Nephron (organoid): ENCODE results near the gene LHFPL6.

Experiments
- H3K27ac Mint-ChIP-seq, 3 experiments: 2 replicates each; pipeline ENCODE4 v1.8.0; 2020; ENCODE audit warnings: mixed read lengths in 3 of 3, mild to moderate bottlenecking in 2 of 3, moderate library complexity in 1 of 3
- H3K27me3 Mint-ChIP-seq: 2 replicates; pipeline ENCODE4 v1.8.0; 2021; ENCODE audit warnings: low read depth, mild to moderate bottlenecking, moderate library complexity, mixed read lengths
- H3K36me3 Mint-ChIP-seq: 2 replicates; pipeline ENCODE4 v1.8.0; 2020; ENCODE audit warnings: low read depth, mixed read lengths
- H3K4me1 Mint-ChIP-seq: 2 replicates; pipeline ENCODE4 v1.8.0; 2020; ENCODE audit warnings: mixed read lengths
- H3K4me3 Mint-ChIP-seq, 3 experiments: 2 replicates each; pipeline ENCODE4 v1.8.0; 2020; ENCODE audit warnings: mild to moderate bottlenecking in 3 of 3, mixed read lengths in 3 of 3, moderate library complexity in 2 of 3
- H3K9me3 Mint-ChIP-seq: 2 replicates; pipeline ENCODE4 v1.8.0; 2020; ENCODE audit warnings: mixed read lengths
- TF ChIP-seq, protein P1 (sequence below), 3 experiments: fragments of 200-600 bp; sonication (generic); IDR thresholded peaks; one replicate each; pipeline ENCODE4 v1.5.0; 2021; ENCODE audit warnings: antibody characterized with exemption in 3 of 3; ENCODE audit not compliant: unreplicated experiment in 3 of 3

LHFPL6 gene

DNA sequence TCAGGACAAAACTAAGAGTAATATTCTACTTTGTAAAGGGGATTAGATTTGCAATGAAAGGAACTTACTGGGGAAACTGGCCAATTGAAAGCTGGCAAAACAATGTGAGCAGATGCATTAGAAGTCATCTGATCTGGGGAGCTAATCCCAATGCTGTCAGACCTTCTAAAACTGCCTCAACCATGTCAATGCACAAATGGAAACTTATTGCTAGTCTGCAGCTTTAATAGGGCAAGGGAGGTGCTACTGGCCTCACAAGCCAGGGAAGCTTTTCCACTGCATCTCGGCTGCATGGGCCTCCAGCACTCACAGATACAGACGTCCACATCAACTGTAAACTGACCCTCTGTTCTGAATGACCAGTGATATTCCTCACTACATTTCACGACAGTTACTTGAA is 154.2 kb downstream of the LHFPL6 start:
- Mint-ChIP-seq H3K4me3 (no peak overlapping the region), H3K27me3 (no peaks in the 10 kb centered on the region), H3K9me3 (no peaks in the 10 kb centered on the region), H3K36me3 (no peaks in the 10 kb centered on the region), H3K27ac (peak overlapping the region in 1 of 3 experiments; percentile 49), H3K4me1 (peaks cover 61% of the 10 kb centered on the region)
- TF ChIP-seq, protein P1, sequence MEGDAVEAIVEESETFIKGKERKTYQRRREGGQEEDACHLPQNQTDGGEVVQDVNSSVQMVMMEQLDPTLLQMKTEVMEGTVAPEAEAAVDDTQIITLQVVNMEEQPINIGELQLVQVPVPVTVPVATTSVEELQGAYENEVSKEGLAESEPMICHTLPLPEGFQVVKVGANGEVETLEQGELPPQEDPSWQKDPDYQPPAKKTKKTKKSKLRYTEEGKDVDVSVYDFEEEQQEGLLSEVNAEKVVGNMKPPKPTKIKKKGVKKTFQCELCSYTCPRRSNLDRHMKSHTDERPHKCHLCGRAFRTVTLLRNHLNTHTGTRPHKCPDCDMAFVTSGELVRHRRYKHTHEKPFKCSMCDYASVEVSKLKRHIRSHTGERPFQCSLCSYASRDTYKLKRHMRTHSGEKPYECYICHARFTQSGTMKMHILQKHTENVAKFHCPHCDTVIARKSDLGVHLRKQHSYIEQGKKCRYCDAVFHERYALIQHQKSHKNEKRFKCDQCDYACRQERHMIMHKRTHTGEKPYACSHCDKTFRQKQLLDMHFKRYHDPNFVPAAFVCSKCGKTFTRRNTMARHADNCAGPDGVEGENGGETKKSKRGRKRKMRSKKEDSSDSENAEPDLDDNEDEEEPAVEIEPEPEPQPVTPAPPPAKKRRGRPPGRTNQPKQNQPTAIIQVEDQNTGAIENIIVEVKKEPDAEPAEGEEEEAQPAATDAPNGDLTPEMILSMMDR (IDR thresholded peaks at IDR 0.05; ENCODE audit: unreplicated experiment in 3 of 3): no peak

DNA sequence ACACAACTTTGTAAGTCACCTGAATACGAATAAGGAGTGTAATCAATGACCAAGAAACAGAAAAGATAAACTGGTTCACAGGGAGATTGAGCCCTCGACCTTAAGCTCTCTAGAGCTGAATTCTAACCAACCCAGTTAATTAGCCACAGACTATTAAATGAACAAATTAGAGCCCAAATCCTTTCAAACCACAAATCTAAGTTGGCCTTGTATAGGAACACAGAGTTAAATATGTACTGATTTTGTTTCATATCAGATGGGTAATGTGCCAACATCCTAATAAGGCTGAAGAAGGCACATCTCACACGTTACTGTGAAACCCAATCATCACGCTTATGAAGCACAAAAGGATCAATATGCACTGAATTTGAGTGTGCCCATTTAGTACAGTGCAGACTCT is 156.1 kb downstream of the LHFPL6 start:
- H3K9me3 Mint-ChIP-seq: no peaks in the 10 kb centered on the region
- H3K4me3 Mint-ChIP-seq: no peak overlapping the region
- H3K27ac Mint-ChIP-seq: no peak overlapping the region
- peaks cover 43% of the 10 kb centered on the region for H3K4me1 Mint-ChIP-seq
- H3K36me3 Mint-ChIP-seq: no peaks in the 10 kb centered on the region
- H3K27me3 Mint-ChIP-seq: no peaks in the 10 kb centered on the region
- TF ChIP-seq, protein P1 (IDR thresholded peaks at IDR 0.05; ENCODE audit: unreplicated experiment in 3 of 3): no peak

GRCh38 chr13:39444866-39445265 is 158.1 kb downstream of the LHFPL6 start:
- Mint-ChIP-seq H3K9me3 (peaks cover 8% of the 10 kb centered on the region), H3K27me3 (no peaks in the 10 kb centered on the region), H3K4me3 (no peak overlapping the region), H3K27ac (no peak overlapping the region), H3K36me3 (no peaks in the 10 kb centered on the region), H3K4me1 (peaks cover 26% of the 10 kb centered on the region)
- TF ChIP-seq, protein P1 (IDR thresholded peaks at IDR 0.05; ENCODE audit: unreplicated experiment in 3 of 3): no peak

DNA sequence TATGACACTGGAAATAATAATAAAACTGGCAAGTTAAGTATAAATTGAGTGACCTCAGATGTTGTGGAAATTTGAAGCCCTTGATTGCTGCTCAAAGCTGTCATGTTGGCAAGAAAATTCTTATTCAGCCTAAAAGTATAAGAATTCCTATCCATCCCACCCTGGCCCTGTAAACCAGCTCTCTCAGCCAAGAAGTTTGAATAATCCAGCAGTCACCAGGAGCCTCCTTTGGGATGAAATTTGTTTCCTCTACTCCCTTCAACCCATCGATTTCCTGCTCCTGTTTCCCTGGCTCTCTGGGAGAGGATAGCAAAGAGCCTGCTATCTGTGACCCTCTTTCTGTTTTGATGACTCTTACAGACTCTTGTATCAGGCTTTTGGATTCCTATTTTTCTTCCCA is 169.3 kb downstream of the LHFPL6 start:
- H3K4me3 Mint-ChIP-seq: no peak overlapping the region
- peaks cover 35% of the 10 kb centered on the region for H3K9me3 Mint-ChIP-seq
- peaks cover 10% of the 10 kb centered on the region for H3K4me1 Mint-ChIP-seq
- no peak overlapping the region for H3K27ac Mint-ChIP-seq
- no peaks in the 10 kb centered on the region for H3K27me3 Mint-ChIP-seq
- peaks cover 19% of the 10 kb centered on the region for H3K36me3 Mint-ChIP-seq
- TF ChIP-seq, protein P1 (IDR thresholded peaks at IDR 0.05; ENCODE audit: unreplicated experiment in 3 of 3): no peak

DNA sequence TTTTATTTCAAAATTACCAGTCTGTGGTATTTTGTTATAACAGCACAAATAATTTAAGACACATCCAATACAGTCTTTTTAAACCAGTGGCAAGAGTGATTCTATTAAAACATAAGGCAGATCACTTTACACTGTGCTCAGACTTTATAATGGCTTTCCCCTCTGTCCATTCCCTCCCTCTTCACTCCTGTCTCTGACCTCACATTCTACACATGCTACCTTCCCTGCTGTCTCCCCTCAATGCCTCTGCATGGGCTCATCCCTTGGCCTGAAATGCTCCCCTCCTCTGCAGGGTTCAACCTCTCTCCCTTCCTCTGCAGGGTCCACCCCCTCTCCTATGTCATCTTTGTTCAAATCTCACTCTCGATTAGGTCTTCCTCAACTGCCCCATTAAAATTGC is 170.8 kb downstream of the LHFPL6 start:
- Mint-ChIP-seq H3K4me1 (peaks cover 10% of the 10 kb centered on the region), H3K36me3 (peaks cover 19% of the 10 kb centered on the region), H3K4me3 (no peak overlapping the region), H3K9me3 (peaks cover 36% of the 10 kb centered on the region), H3K27me3 (no peaks in the 10 kb centered on the region), H3K27ac (no peak overlapping the region)
- TF ChIP-seq, protein P1 (IDR thresholded peaks at IDR 0.05; ENCODE audit: unreplicated experiment in 3 of 3): no peak

DNA sequence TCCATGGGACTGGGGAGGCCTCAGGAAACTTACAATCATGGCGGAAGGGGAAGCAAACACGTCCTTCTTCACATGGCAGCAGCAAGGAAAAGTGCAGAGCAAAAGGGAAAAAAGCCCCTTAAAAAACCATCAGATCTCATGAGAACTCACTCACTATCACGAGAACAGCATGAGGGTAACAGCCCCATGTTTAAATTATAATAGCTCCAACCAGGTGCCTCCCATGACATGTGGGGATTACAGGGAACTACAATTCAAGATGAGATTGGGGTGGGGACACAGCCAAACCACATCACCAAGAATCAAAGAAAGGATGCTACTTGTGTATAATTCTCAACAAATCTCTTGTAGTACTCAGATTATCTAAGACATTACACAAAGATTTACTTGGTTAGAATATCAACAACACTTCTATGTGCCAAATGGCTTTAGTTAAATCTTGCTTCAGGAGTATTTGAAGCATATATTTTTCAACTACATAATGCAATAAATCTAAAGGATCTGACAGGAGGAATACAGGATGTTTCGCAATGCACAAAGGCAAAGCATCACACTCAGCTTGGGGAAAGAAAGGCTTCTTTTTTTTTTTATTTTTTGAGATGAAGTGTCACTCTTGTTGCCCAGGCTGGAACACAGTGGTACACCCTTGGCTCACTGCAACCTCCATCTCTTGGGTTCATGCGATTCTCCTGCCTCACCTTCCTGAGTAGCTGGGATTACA is 180.0 kb downstream of the LHFPL6 start:
- peaks cover 11% of the 10 kb centered on the region for H3K4me1 Mint-ChIP-seq
- no peak overlapping the region for H3K4me3 Mint-ChIP-seq
- H3K9me3 Mint-ChIP-seq: no peaks in the 10 kb centered on the region
- no peaks in the 10 kb centered on the region for H3K36me3 Mint-ChIP-seq
- TF ChIP-seq, protein P1 (IDR thresholded peaks at IDR 0.05; ENCODE audit: unreplicated experiment in 3 of 3): no peak
- H3K27me3 Mint-ChIP-seq: no peaks in the 10 kb centered on the region
- H3K27ac Mint-ChIP-seq: no peak overlapping the region
